SHP77 treated with DMSO at 0.1 percent for 48 hours (cell line): ENCODE data around the gene ADPGK.
"Not testable (repeated sequence)": the region's sequence is repeated elsewhere in the genome, so short reads cannot be mapped to it uniquely, and the experiment has no call there.

Source experiments
- DNase-seq: peaks from one replicate; lab custom pipeline; 2025; lab: John Stamatoyannopoulos, UW

The ADPGK gene

DNA sequence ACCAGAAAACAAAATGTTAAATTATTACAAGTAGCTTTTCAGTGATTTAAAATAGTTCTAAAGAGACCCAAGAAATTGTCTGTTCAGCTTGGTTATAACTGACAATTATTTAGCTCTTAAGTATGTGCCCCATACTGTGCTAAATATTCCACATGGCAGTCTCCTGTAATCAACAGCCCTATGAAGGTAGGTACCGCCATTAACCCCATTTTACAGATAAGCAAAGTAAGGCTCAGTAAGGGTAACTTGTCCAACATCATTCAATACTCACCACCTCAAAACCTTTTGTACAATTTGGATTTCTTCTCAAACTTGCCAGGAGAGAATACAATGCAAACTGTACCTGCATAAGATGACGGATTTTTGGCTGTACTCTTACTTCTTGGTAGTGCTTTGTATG lies 33.9 kb downstream of the ADPGK start:
- DNase-seq, result no peak

DNA sequence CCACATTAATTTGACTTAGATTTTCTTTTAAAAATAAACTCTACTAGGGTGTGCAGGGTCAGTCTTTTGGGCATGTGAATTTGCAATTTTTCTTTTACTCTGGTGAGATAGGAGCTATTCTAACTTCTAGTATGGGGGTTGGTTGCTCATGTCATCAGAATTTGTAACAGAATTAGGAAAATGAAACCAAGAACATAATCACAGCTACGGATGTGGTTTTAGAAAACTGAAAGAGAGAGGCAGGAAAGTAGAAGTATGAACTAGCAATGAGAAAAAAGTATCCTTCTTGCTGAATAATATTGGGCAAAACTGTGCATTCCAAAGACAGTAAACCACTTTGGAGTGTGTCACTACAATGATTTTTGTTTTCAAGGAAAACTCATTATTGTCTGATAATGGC lies 43.3 kb downstream of the ADPGK start:
- no peak for DNase-seq

DNA sequence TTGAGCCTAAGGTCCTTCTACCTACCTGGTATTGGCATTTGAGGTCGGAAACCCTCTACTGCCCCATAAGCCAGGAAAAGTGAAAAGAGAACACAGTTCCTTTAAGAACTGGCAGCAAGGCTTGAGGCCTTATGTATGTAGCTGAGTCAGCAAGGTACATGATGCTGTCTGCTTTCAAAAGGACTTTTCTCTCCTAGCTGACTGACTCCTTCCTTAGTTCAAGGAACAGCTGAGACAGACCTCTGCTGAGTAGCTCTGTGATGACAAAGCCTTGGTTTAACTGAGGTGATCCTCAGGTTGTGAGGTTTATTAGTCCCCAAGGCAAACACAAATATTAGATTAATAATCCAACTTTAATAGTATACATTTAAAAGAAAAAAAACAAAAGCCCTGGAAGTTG lies 45.8 kb downstream of the ADPGK start:
- DNase-seq, result no peak

DNA sequence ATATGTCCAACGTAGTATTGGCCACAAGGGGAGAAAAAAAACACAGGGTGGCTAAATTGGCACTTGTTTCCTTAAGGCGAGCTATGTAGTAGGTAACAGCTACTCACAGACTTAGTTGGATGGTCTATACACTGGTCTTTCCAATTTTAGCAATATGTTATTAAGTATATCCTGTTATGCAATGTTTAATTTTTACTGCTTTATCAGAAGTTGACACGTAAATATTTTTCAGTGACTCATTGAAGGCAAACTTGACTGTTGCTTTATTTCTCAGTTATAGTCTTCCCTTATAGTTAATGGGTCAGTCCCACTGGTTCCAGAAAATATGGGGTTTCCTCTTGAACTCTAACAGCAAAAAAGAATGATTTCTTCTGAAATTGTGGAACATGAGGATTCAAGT lies 46.5 kb downstream of the ADPGK start:
- no peak for DNase-seq

DNA sequence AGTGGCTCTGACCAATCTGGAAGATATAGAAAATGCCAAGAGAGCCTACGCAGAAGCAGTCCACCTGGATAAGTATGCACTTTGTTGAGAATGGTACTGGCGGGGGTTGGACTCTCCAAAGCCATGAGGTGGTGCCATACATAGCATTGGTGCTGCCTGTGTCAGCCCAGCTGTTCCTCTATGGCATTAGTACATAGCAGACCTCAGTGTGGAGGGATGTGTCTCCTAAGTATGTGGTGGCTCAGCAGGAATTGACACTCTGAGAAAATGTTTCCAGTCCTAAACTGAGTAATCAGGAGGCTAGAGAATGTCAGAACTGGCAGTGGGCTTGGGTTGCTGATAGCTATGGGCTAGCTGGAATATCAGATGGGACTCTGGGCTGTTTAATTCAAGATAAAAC lies 48.4 kb downstream of the ADPGK start:
- no peak for DNase-seq

DNA sequence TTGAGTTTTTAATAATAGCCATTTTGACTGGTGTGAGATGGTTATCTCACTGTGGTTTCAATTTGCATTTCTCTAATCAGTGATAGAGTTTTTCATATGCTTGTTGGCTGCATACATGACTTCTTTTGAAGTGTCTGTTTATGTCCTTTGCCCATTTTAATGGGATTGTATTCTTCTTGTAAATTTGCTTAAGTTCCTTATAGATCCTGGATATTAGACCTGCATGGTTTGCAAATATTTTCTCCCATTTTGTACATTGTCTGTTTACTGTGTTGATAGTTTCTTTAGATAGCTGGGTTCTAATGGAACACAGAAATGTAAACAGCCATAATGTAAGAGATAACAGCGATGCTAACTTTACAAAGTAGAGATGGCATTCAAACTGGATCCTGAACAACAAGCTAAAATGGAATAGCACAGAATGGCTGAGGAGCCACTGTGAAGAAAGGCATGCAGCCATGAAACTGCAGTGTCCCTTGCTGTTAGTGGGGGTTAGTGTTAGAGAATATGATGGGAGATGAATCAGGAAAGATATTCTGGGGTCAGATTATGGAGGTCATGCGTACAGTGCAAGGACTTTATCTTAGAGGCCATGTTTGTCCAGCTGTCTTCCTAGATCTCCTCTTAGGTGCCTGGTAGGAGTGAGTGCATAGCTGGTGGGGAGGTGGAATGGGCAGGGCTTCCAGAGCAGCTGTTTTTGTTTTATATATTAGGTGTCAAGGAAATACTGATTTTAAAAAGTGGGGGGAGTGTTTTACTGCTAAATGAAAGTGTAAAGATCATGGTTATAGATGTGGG lies 49.4 kb downstream of the ADPGK start:
- no peak for DNase-seq

DNA sequence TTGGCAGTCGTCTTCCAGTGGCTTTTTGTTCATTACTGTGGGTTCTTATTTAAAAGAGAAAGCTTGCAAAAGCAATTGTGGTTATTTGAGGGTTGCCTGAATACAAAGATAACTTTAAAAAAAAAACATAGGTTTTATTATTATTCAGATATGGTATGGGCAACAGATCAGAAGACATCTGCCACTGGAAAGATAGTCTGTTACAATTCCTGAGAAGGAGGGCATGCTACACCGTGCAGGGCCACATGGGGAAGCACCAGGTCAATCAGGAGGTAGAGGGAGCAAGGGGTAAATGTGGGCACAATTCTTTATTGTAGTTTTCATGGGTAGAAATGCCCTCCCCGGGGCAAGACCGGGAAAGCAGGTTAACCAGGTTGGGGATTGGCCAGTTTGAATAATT lies 51.0 kb downstream of the ADPGK start:
- DNase-seq, result no peak

DNA sequence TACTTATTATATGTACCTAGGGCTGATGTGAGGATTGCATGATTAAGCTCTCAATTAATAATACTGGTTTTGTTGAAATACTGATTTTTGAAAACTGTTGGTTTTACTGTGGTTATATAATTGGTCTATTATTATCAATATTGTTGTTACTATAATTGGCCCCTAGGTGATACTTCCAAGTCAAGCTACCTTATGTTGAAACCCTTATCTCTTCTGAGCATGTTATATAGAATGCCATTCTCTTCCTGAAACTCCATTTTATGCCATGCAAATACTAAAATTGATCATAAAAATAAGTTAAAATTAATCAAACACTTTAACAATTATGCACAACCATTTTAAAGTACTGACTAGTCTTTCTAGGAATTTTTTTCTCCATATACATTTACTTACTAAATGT lies 51.5 kb downstream of the ADPGK start:
- DNase-seq, result no peak

DNA sequence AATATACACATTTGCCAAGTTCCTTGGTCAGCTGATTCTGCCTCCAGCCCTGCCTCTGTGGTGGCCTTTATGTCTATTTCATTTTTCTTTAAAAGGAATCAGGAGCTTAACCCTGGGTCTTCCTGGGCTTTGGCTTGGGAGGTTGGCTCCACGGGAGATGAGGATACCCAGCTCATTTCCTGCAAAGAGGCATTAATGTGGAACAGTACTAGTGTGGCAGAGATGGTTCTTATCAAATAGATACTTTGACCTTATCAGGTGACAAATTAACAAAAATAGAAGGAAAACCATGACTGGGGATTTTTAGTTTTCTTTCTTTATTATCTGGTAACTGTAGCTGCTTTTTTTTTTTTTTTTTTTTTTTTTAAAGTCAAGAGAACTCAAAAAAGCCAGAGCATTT lies 54.7 kb downstream of the ADPGK start:
- no peak for DNase-seq

DNA sequence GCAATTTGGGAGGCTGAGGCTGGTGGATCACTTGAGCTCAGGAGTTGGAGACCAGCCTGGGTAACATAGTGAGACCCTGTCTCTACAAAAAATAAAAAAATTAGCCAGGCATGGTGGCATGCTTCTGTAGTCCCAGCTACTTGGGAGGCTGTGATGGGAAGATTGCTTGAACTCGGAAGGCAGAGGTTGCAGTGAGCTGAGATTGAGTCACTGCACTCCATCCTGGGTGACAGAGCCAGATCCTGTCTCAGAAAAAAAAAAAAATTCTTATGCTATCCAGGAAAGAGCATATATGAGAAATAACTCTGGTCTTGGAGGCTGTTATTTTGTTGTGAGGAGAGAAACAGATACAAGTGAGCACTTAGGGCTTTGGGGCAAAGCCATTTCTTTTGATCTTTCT lies 55.3 kb downstream of the ADPGK start:
- not testable (repeated sequence) for DNase-seq

DNA sequence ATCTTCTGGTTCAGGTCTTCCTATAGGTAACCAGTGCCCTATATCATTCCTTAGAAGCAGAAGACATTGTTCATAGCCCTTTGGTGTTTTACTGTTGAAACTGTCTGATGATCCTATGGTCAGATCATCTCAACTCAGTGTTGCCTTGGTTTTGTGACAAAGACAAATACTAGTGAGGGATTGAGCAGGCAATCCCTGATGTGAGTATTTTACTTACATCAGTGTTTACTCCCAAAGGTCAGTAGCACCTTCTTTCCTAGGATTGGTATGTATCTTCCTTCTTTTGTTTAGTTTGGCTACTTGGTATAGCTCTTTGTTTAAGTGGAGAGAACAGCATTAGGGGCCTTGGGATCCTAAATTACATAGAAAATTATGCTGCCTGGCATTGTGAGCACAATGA lies 56.4 kb downstream of the ADPGK start:
- no peak for DNase-seq

DNA sequence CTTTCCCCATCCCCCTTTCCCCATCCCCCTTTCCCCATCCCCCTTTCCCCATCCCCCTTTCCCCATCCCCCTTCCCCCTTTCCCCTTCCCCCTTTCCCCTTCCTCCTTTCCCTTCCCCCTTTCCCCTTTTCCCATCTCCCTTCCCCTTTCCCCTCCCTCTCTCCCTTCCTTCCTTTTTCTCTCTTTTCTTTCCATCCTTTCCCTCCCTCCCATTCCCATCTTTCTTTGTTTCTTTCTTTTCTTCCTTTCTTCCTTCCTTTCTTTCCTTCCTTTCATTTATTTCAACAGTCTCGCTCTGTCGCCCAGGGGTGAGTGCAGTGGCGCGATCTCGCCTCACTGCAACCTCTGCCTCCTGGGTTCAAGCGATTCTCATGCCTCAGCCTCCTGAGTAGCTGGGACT lies 57.7 kb downstream of the ADPGK start:
- not testable (repeated sequence) for DNase-seq

DNA sequence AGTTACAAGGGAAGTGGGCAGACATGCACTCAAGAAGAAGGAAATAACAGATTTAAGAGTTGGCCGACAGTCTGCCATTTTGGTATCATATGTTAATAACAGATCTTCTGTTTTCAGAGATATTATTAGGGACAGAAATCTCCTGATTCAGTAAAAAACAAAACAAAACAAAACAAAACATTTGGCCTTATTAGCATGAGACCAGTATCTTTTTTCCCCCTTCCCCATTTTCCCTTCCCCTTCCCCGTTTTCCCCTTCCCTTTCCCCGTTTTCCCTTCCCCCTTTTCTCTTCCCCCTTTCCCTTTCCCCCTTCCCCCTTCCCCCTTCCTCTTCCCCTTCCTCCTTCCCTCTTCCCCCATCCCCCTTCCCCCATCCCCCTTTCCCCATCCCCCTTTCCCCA lies 58.1 kb downstream of the ADPGK start:
- no peak for DNase-seq

DNA sequence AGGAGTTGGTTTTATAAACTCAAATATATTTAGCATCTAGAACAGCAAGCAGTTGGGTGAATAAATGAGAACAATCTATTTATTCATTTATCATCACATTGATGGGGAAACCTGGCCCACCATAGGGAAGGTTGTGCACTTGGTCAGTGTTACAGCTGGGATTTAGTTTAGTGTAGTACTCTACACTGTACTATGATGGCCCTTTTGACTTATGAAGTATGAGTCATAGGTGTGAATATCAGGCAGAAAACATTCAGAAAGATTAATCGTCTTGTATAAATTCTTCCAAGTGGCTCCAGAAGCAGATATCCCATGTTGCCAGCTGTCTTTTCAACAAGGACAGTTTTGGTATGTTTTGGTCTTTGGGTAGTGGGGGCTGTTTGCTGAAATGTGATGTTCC lies 59.5 kb downstream of the ADPGK start:
- no peak for DNase-seq

DNA sequence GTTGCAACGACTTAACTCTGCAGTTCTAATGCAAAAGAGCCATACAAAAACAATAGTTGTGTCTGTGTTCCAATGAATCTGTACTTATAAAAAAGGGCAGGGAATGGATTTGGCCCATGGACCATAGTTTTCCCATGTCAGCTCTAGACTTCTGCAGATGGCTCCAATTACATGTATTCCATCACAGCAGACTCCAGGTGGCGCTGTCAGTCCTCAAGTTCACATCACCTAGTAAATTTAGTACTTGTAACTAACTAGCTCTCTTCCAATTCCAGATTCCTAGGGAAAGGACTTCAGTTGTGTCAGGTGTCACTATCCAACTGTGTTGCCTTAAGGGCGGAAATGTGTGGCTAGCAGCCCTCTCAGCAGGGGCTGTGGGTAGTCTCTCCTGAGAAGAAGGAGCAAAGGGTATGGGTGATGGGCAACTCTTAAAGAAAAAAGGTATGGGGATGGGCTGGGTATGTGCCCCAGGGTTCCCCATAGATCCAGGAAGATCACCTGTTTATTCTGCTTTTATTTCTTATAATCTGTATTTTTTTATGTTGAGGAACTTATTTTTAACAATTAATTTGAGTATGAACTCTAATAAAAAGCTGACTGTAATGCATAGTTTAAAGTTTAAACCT lies 61.4 kb downstream of the ADPGK start:
- peak; percentile 28 for DNase-seq

DNA sequence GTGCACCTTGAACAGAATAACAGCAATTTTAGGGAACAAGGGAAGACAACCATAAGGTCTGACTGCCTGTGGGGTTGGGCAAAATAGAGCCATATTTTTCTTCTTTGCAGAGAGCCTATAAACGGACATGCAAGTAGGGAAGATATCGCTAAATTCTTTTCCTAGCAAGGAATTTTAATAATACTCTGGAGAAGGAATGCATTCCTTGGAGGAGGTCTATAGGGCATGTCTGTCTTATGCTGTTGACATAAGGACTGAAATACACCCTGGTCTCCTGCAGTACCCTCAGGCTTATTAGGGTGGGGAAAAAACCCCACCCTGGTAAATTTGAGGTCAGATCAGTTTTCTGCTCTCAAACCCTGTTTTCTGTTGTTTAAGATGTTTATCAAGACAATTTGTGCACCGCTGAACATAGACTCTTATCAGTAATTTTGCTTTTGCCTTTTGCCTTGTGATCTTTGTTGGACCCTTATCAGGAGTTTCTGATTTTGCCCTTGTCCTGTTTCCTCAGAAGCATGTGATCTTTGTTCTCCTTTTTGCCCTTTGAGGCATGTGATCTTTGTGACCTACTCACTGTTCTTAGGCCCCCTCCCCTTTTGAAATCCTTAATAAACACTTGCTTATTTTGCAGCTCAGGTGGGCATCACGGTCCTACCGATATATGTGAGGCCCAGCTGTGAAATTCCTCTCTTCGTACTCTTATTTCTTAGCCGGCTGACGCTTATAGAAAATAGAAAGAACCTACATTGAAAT lies 74.8 kb downstream of the ADPGK start:
- not testable (repeated sequence) for DNase-seq

DNA sequence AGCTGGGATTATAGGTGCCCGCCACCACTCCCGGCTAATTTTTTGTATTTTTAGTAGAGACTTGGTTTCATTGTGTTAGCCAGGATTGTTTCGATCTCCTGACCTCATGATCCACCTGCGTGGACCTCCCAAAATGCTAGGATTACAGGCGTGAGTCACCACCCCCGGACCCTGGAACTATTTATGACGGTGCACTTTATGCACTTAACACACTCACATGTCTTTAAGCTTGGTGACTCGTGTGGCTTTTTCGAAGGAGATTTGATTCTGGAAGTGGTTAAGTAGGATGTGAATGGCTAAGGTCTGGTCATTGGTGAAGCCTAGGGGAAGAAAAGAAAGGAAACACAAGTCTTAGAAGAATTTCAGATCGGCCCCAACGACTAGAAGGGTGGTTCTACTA lies 77.3 kb downstream of the ADPGK start:
- no peak for DNase-seq
